NB4 (cell line): ENCODE measurements around the gene ZNF90.
"Not testable (repeated sequence)": the region's sequence is repeated elsewhere in the genome, so short reads cannot be mapped to it uniquely, and the experiment has no call there.

ENCODE experiments used
- DNase-seq: peaks from one replicate; pipeline ENCODE4 v3.0.0; 2010; ENCODE audit warnings: low read depth
- H3K4me3 ChIP-seq: one replicate; pipeline ENCODE4 v1.5.1; 2011; ENCODE audit warnings: mild to moderate bottlenecking, low read depth, low read length, moderate library complexity
- CTCF ChIP-seq: IDR thresholded peaks from one replicate; pipeline ENCODE4 v1.5.1; 2012; ENCODE audit warnings: low read depth, low read length
- MAX ChIP-seq: IDR thresholded peaks from 2 replicates; pipeline ENCODE4 v1.6.1; 2011; ENCODE audit warnings: low read depth, low read length
- MYC ChIP-seq: IDR thresholded peaks from 2 replicates; pipeline ENCODE4 v1.6.1; 2011; ENCODE audit warnings: low read depth, low read length
- POLR2A ChIP-seq: IDR thresholded peaks from 2 replicates; pipeline ENCODE4 v1.6.1; 2011; ENCODE audit warnings: mild to moderate bottlenecking; ENCODE audit not compliant: insufficient read length; ENCODE audit errors: extremely low read depth

ZNF90 gene

DNA sequence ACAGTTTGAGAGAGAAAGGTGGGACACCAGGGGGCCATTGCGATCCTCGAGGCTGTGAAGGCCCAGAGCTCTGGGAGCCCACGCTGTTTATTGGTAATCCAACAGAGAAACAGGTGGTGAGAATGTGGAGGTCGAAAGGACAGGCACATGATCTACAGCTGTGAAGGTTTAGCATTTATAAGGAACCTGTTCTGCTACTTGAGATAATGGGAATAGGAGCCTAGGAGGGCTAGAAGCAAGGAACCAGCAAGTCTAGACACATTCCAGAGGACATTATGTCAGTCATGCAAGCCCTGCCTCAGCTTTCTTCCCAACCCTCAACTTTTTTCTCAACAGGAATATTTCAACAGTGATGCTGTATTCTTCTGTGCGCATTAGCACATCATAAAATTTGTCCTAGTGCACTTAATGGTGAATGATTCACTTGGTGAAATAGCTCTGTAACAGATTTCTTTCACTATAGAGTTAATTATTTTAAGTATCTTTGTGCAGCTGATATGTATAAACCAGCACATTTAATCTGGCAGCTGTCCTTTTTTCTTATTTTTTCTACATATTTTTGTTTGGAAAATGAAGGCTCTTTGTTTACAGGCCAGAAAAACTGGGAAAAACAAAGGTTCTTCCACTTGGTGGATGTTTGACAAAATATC, 25.4 kb downstream of the ZNF90 start:
- TF ChIP-seq MYC (no peak), CTCF (no peak)
- no peak overlapping the region for H3K4me3 ChIP-seq
- DNase-seq = no peak

DNA sequence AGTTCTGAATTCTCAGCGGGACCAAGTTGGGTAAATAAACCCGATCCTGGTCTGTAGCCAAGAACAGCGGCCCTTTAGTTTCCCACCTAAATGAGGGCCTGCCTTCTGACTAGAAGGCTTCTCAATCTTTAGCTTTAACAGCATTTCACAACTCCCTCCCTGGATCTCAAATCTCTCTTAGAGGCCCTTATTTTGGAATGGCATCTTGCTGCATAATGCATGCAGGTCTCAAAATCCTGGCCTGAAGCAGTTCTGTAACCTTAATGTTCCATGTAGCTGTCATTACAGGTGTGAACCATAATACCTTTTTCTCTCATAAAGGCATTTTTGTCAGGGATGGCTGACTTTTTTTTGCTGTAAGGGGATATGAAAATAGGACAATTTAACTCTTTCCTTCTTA, 29.5 kb downstream of the ZNF90 start:
- TF ChIP-seq POLR2A (no peak), MAX (no peak), CTCF (no peak), MYC (no peak)
- H3K4me3 ChIP-seq = no peak overlapping the region
- DNase-seq = no peak

GRCh38 chr19:20118064-20118839, 40.5 kb downstream of the ZNF90 start:
- H3K4me3 ChIP-seq, DNase-seq: not testable (repeated sequence)

- H3K4me3 ChIP-seq = no peak overlapping the region
- no peak for TF ChIP-seq CTCF
- no peak for TF ChIP-seq MYC
- no peak for TF ChIP-seq MAX
Measured at GRCh38 chr19:20124879-20125278, 47.1 kb downstream of the ZNF90 start.

GRCh38 chr19:20132933-20133332, 55.1 kb downstream of the ZNF90 start:
- not testable (repeated sequence) for DNase-seq, H3K4me3 ChIP-seq

More at GRCh38 chr19:20124879-20125278, 47.1 kb downstream of the ZNF90 start:
- DNase-seq = no peak

- not testable (repeated sequence) for H3K4me3 ChIP-seq, DNase-seq
Measured at GRCh38 chr19:20137714-20138113, 59.9 kb downstream of the ZNF90 start.

- no peak overlapping the region for H3K4me3 ChIP-seq
- no peak for DNase-seq
- TF ChIP-seq POLR2A = no peak
- no peak for TF ChIP-seq CTCF
- TF ChIP-seq MAX = no peak
- TF ChIP-seq MYC = no peak
Measured at GRCh38 chr19:20151617-20152145, 73.9 kb downstream of the ZNF90 start.

- H3K4me3 ChIP-seq, DNase-seq: not testable (repeated sequence)
Measured at GRCh38 chr19:20152506-20152905, 74.7 kb downstream of the ZNF90 start.
